Smooth muscle cell (in vitro differentiated cells): ENCODE data around the gene APOL4. TPM values are rescaled to one million over a fixed set of nuclear protein-coding genes. Genes with fewer than 3 reads are reported as not detected.

ENCODE experiments used
- DNase-seq: peaks from one replicate; lab custom pipeline; 2025; ENCODE audit not compliant: unreplicated experiment; lab: John Stamatoyannopoulos, UW
- H2AFZ ChIP-seq: fragments of 200-600 bp; sonication (generic); 2 replicates; pipeline ENCODE4 v1.6.0; 2016; ENCODE audit warnings: antibody characterized with exemption, low read depth, mild to moderate bottlenecking
- H3F3A ChIP-seq: fragments of 200-600 bp; sonication (generic); 2 replicates; pipeline ENCODE4 v1.6.0; 2017; ENCODE audit warnings: antibody characterized with exemption, low read depth
- H3K27ac ChIP-seq: fragments of 200-600 bp; sonication (generic); 2 replicates; pipeline ENCODE4 v1.5.1; 2016; ENCODE audit warnings: low read depth, mild to moderate bottlenecking
- H3K27me3 ChIP-seq: fragments of 200-600 bp; sonication (generic); 2 replicates; pipeline ENCODE4 v1.6.1; 2016; ENCODE audit warnings: low read depth, mild to moderate bottlenecking
- H3K36me3 ChIP-seq: fragments of 200-600 bp; sonication (generic); 2 replicates; pipeline ENCODE4 v1.5.1; 2016; ENCODE audit warnings: low read depth
- H3K4me1 ChIP-seq: fragments of 200-600 bp; sonication (generic); 2 replicates; pipeline ENCODE4 v1.5.1; 2016; ENCODE audit warnings: low read depth
- H3K4me2 ChIP-seq: fragments of 200-600 bp; sonication (generic); 2 replicates; pipeline ENCODE4 v1.6.0; 2016; ENCODE audit warnings: mild to moderate bottlenecking
- H3K4me3 ChIP-seq: fragments of 200-600 bp; sonication (generic); 2 replicates; pipeline ENCODE4 v1.5.1; 2016; ENCODE audit warnings: mild to moderate bottlenecking
- H3K79me2 ChIP-seq: fragments of 200-600 bp; sonication (generic); 2 replicates; pipeline ENCODE4 v1.6.0; 2016; ENCODE audit warnings: low read depth, mild to moderate bottlenecking
- H3K9ac ChIP-seq: fragments of 200-600 bp; sonication (generic); 2 replicates; pipeline ENCODE4 v1.6.0; 2016; ENCODE audit warnings: low read depth
- H3K9me3 ChIP-seq: fragments of 200-600 bp; sonication (generic); replicated peaks from 2 replicates; pipeline ENCODE4 v1.5.1; 2016; ENCODE audit warnings: low read depth
- H4K20me1 ChIP-seq: fragments of 200-600 bp; sonication (generic); 2 replicates; pipeline ENCODE4 v1.6.0; 2016; ENCODE audit warnings: low read depth
- CTCF ChIP-seq: fragments of 200-600 bp; sonication (generic); IDR thresholded peaks from 2 replicates; pipeline ENCODE4 v1.5.1; 2017; ENCODE audit warnings: borderline replicate concordance, mild to moderate bottlenecking, antibody characterized with exemption; ENCODE audit not compliant: insufficient read depth, poor library complexity, severe bottlenecking
- WGBS: methylation state at CpG from one replicate; pipeline ENCODE4 v1.1.7; 2016; ENCODE audit warnings: low lambda C conversion rate; 5-methylcytosine and 5-hydroxymethylcytosine counted together
- polyA plus RNA-seq: library from polyadenylated mRNA; unstranded; fragments of >200 nt; fragmentation: Nextera tagmentation; extraction: Ambion mirVana; gene quantifications from 2 replicates; pipeline ENCODE4 v1.2.1, GENCODE V29; 2016
- total RNA-seq: library from RNA; depleted of rRNA; stranded (reverse); fragments of >200 nt; gene quantifications from 2 replicates; pipeline ENCODE4 v1.2.3, GENCODE V29; 2014

Gene APOL4
- total and polyA plus RNA-seq, 2 experiments from 2014 or later = 0.40 TPM; not detected in 1

- H3K4me2 ChIP-seq = no peak overlapping the region
- H3K27me3 ChIP-seq = no peaks in the 10 kb centered on the region
- H2AFZ ChIP-seq = no peak overlapping the region
- H3K79me2 ChIP-seq = no peaks in the 10 kb centered on the region
- DNase-seq = no peak
- WGBS = 97% methylated on average over 5 of the region's 5 CpGs
- TF ChIP-seq CTCF = no peak
- H3K9me3 ChIP-seq = no peaks in the 10 kb centered on the region
- H3K4me1 ChIP-seq = no peaks in the 10 kb centered on the region
- H3K27ac ChIP-seq = no peak overlapping the region
- H3K9ac ChIP-seq = no peak overlapping the region
- H3F3A ChIP-seq = no peaks in the 10 kb centered on the region
- no peaks in the 10 kb centered on the region for H3K36me3 ChIP-seq
- no peaks in the 10 kb centered on the region for H4K20me1 ChIP-seq
- no peak overlapping the region for H3K4me3 ChIP-seq
These were observed 42.4 kb upstream of the APOL4 start for GRCh38 chr22:36243986-36244385.

GRCh38 chr22:36239401-36240171 is 38.0 kb upstream of the APOL4 start, which contains the start of gene APOL2:
TSS of gene APOL2 (minus strand) at chr22:36239527. CDS start at chr22:36233162, 6,365 bp downstream.
- H3K4me1 ChIP-seq = no peaks in the 10 kb centered on the region
- peak within 1 kb of the TSS; percentile 62 for H3K4me3 ChIP-seq
- H3F3A ChIP-seq = no peaks in the 10 kb centered on the region
- peak within 1 kb of the TSS; percentile 61 for H3K27ac ChIP-seq
- H3K9me3 ChIP-seq = no peaks in the 10 kb centered on the region
- 11% methylated on average over 12 of the region's 13 CpGs for WGBS
- H3K27me3 ChIP-seq = no peaks in the 10 kb centered on the region
- H3K36me3 ChIP-seq = no peaks in the 10 kb centered on the region
- H3K4me2 ChIP-seq = peak within 1 kb of the TSS; percentile 86
- H2AFZ ChIP-seq = no peak within 1 kb of the TSS
- H4K20me1 ChIP-seq = peaks cover 5% of the 10 kb centered on the region
- H3K9ac ChIP-seq = peak within 1 kb of the TSS; percentile 61
- peak; percentile 39 for DNase-seq
- TF ChIP-seq CTCF = peak; percentile 50
- H3K79me2 ChIP-seq = peaks cover 6% of the 10 kb centered on the region

GRCh38 chr22:36239150-36239400 is 37.5 kb upstream of the APOL4 start:
- TF ChIP-seq CTCF = no peak
- Histone ChIP-seq H3K36me3 (no peaks in the 10 kb centered on the region), H4K20me1 (peaks cover 5% of the 10 kb centered on the region), H3K9ac (peak overlapping the region; percentile 61), H3K27me3 (no peaks in the 10 kb centered on the region), H2AFZ (no peak overlapping the region), H3K79me2 (peaks cover 6% of the 10 kb centered on the region), H3F3A (no peaks in the 10 kb centered on the region), H3K9me3 (no peaks in the 10 kb centered on the region), H3K27ac (peak overlapping the region; percentile 61), H3K4me3 (peak overlapping the region; percentile 62), H3K4me2 (peak overlapping the region; percentile 86), H3K4me1 (no peaks in the 10 kb centered on the region)
- no peak for DNase-seq
- whole genome bisulfite sequencing = 40% methylated on average over 4 of the region's 4 CpGs
